Activated T-cell treated with anti-CD3 and anti-CD28 coated beads, Interleukin-2, amount 50 U/mL, for 72 hours (primary cell): ENCODE data around the gene KRT34. TPM values are rescaled to one million over a fixed set of nuclear protein-coding genes. Genes with fewer than 3 reads are reported as not detected.
A peak's percentile ranks its signal among the peaks of the same experiment; 100 is the strongest.

ENCODE experiments used
- ATAC-seq, 2 donors: fragments of 150-1000 bp; cut with Tn5 transposase; replicated peaks in 1 of 2; 2 replicates each; pipeline ENCODE4 v1.10.0; 2021; ENCODE audit warnings: moderate library complexity in 2 of 2, mild to moderate bottlenecking in 1 of 2
- DNase-seq, 2 donors: peaks; one replicate each; pipeline ENCODE4 v3.0.0; 2021 to 2022; ENCODE audit warnings: mixed read lengths in 1 of 2
- H3K27ac Mint-ChIP-seq: one replicate; pipeline ENCODE4 v1.8.0; 2022; ENCODE audit warnings: mild to moderate bottlenecking, moderate library complexity, mixed read lengths
- H3K27me3 Mint-ChIP-seq: one replicate; pipeline ENCODE4 v1.8.0; 2022; ENCODE audit warnings: low read depth, mixed read lengths
- H3K36me3 Mint-ChIP-seq, 2 donors: one replicate each; pipeline ENCODE4 v1.8.0; 2022; ENCODE audit warnings: mixed read lengths in 2 of 2, mild to moderate bottlenecking in 1 of 2; ENCODE audit not compliant: insufficient read depth in 2 of 2
- H3K4me1 Mint-ChIP-seq: one replicate; pipeline ENCODE4 v1.8.0; 2022; ENCODE audit warnings: low read depth, mixed read lengths
- H3K4me3 Mint-ChIP-seq, 2 donors: one replicate each; pipeline ENCODE4 v1.8.0; 2022; ENCODE audit warnings: mild to moderate bottlenecking in 2 of 2, mixed read lengths in 2 of 2, moderate library complexity in 2 of 2
- H3K9me3 Mint-ChIP-seq, 2 donors: one replicate each; pipeline ENCODE4 v1.8.0; 2022; ENCODE audit warnings: mixed read lengths in 2 of 2
- total RNA-seq, 2 donors: library from RNA; stranded (reverse); gene quantifications; one replicate each; pipeline ENCODE4 v1.2.3, GENCODE V29; 2022

KRT34 gene
- total RNA-seq, 2 donors from 2014 or later = not detected

DNA sequence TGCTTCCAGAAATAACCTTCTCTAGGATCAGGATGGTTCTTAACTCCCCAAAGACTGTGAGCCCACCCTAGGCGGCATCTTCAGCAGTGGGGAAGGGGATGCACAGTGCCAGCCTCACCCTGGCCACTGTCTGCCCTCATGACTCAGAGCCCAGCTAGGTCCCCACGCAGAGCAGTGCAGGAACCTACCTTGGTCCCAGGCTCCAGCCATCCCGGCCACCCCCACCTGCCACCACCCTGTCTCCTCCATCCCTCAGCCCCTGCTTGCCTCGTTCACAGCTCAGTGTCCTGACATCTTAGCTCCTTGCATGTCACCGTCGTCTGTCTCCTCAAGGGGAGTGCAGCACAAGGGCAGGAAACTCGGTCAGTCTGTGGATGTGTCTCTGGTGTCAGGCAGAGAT, 50.5 kb downstream of the KRT34 start:
- H3K36me3 Mint-ChIP-seq = no peaks in the 10 kb centered on the region
- peaks cover 40% of the 10 kb centered on the region for H3K4me1 Mint-ChIP-seq
- ATAC-seq (no peak), DNase-seq (no peak)
- H3K4me3 Mint-ChIP-seq = no peak overlapping the region
- no peaks in the 10 kb centered on the region for H3K27me3 Mint-ChIP-seq
- no peak overlapping the region for H3K27ac Mint-ChIP-seq
- H3K9me3 Mint-ChIP-seq = no peaks in the 10 kb centered on the region

DNA sequence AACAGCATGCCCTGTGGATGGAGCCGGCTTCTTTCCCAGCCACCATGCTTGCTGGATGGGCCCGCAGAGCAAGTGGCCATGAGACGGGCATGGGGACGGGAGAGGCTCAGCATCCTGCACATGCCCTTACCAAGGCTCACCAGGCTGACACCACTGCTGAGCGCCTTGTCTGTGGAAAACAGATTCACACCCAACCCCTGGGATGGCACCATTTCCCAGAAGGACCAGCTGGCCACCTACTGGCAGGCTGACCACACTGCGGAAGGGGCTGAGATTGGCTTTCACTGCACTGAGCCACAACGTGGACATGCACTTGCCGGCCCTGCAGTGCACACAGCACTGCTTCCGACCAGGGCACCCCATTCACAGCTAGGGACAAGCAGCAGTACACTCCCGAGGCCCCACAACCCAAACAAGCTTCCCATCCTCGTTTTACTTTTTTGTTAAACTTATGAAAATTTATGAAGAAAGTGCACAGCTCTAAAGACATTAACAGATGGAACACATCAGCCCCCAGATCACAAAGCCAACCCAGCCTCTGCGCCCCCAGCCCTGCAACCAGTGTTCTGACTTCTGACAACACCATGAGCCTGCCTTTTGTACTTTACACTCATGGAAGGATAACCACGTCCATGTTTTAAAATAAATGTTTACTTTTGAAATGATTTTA, 52.7 kb downstream of the KRT34 start:
- Mint-ChIP-seq H3K27me3 (no peaks in the 10 kb centered on the region), H3K4me1 (peaks cover 29% of the 10 kb centered on the region), H3K4me3 (no peak overlapping the region), H3K9me3 (no peaks in the 10 kb centered on the region), H3K27ac (no peak overlapping the region), H3K36me3 (no peaks in the 10 kb centered on the region)
- peak; percentile 31 to 32 for DNase-seq
- peak in 1 of 2 donors; percentile 44 for ATAC-seq

DNA sequence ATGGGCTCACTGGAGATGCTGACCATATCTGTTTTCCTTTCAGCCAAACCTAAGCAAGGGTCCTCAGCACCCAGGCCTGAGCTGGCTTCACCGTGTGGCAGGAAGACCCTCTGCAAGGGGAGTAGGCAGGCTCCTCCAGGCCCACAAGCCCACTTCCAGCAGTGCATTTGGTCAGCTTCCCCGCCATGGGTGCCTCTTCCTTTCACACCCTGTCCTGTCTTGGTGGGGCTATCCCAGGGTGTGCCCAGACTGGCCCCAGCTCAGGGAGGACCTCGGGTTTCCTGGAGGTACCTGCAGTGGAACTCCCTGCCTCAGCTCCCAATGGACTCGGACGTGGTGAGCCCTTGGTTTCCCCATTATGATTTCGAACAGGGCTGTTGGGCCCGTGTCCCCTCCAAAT, 53.9 kb downstream of the KRT34 start:
- no peak overlapping the region for H3K27ac Mint-ChIP-seq
- H3K4me3 Mint-ChIP-seq = no peak overlapping the region
- no peaks in the 10 kb centered on the region for H3K9me3 Mint-ChIP-seq
- peaks cover 31% of the 10 kb centered on the region for H3K4me1 Mint-ChIP-seq
- DNase-seq (no peak), ATAC-seq (no peak)
- no peaks in the 10 kb centered on the region for H3K36me3 Mint-ChIP-seq
- H3K27me3 Mint-ChIP-seq = no peaks in the 10 kb centered on the region

Other genes starting within 250 kb of the KRT34 start
- gene KRTAP4-6, start 241.8 kb downstream of the KRT34 start, total RNA-seq = not detected
- gene KRTAP4-5, start 232.5 kb downstream of the KRT34 start, total RNA-seq = not detected
- not detected for gene KRTAP4-4, start 221.6 kb downstream of the KRT34 start, total RNA-seq
- not detected for gene KRTAP4-3, start 214.1 kb downstream of the KRT34 start, total RNA-seq
- gene KRTAP4-2, start 204.1 kb downstream of the KRT34 start, total RNA-seq = not detected
- gene KRTAP4-1, start 197.4 kb downstream of the KRT34 start, total RNA-seq = not detected
- not detected for gene KRTAP9-1, start 192.4 kb downstream of the KRT34 start, total RNA-seq
- gene KRTAP9-2, start 155.7 kb downstream of the KRT34 start, total RNA-seq = not detected
- gene KRTAP9-3, start 149.9 kb downstream of the KRT34 start, total RNA-seq = not detected
- not detected for gene KRTAP9-8, start 144.3 kb downstream of the KRT34 start, total RNA-seq
- not detected for gene KRTAP9-4, start 132.6 kb downstream of the KRT34 start, total RNA-seq
- not detected for gene KRTAP9-9, start 126.9 kb downstream of the KRT34 start, total RNA-seq
- not detected for gene KRTAP9-6, start 116.9 kb downstream of the KRT34 start, total RNA-seq
- not detected for gene KRTAP9-7, start 106.6 kb downstream of the KRT34 start, total RNA-seq
- gene KRTAP29-1, start 79.5 kb downstream of the KRT34 start, total RNA-seq = not detected
- not detected for gene KRTAP16-1, start 73.0 kb downstream of the KRT34 start, total RNA-seq
- not detected for gene KRTAP17-1, start 66.6 kb downstream of the KRT34 start, total RNA-seq
- gene KRT33A, start 31.5 kb downstream of the KRT34 start, total RNA-seq = not detected
- gene KRT33B, start 12.5 kb downstream of the KRT34 start, total RNA-seq = not detected
- not detected for gene KRT31, start 15.3 kb upstream of the KRT34 start, total RNA-seq
- gene KRT37, start 42.3 kb upstream of the KRT34 start, total RNA-seq = not detected
- not detected for gene KRT38, start 58.7 kb upstream of the KRT34 start, total RNA-seq
- gene KRT32, start 85.1 kb upstream of the KRT34 start, total RNA-seq = not detected
- gene KRT35, start 98.8 kb upstream of the KRT34 start, total RNA-seq = not detected
- gene KRT36, start 107.6 kb upstream of the KRT34 start, total RNA-seq = not detected
- gene KRT13, start 123.3 kb upstream of the KRT34 start, total RNA-seq = not detected
- gene KRT15, start 136.6 kb upstream of the KRT34 start, total RNA-seq = not detected
- not detected for gene KRT19, start 146.0 kb upstream of the KRT34 start, total RNA-seq
- not detected for gene KRT9, start 189.8 kb upstream of the KRT34 start, total RNA-seq
- gene KRT14, start 204.6 kb upstream of the KRT34 start, total RNA-seq = not detected
- not detected for gene KRT16, start 230.5 kb upstream of the KRT34 start, total RNA-seq
- gene KRT17, start 242.3 kb upstream of the KRT34 start, total RNA-seq = under 1 TPM in 1 of 2 donors, not detected in 1; 0.63 TPM